Heart left ventricle (tissue), 16 donors: ENCODE results near the gene EXTL1. TPM values are rescaled to one million over a fixed set of nuclear protein-coding genes. Genes with fewer than 3 reads are reported as not detected.

Source experiments
- ATAC-seq, 4 donors: fragments of 200-7000 bp; cut with Tn5 transposase; one replicate each; pipeline ENCODE4 v1.9.1; 2020 to 2022; ENCODE audit warnings: moderate library complexity in 4 of 4, mild to moderate bottlenecking in 3 of 4, moderate number of reproducible peaks in 1 of 4
- DNase-seq, 5 donors: peaks; one replicate each; pipeline ENCODE4 v3.0.0-alpha.2; 2020
- H3K27ac ChIP-seq, 12 donors: fragments of 200-600 bp; sonication (generic) in 4 of 12; one replicate each; pipeline versions ENCODE4 v1.5.0 to v1.8.0; 2016 to 2022; ENCODE audit warnings: mild to moderate bottlenecking in 2 of 12
- H3K27me3 ChIP-seq, 9 donors: fragments of 200-600 bp; sonication (generic) in 2 of 9; one replicate each; pipeline versions ENCODE4 v1.5.1 to v1.8.0; 2016 to 2022; ENCODE audit warnings: mild to moderate bottlenecking in 3 of 9
- H3K36me3 ChIP-seq, 9 donors: fragments of 200-600 bp; sonication (generic) in 2 of 9; one replicate each; pipeline versions ENCODE4 v1.5.0 to v1.8.0; 2018 to 2022; ENCODE audit warnings: mild to moderate bottlenecking in 2 of 9
- H3K4me1 ChIP-seq, 12 donors: fragments of 200-600 bp; sonication (generic) in 4 of 12; one replicate each; pipeline versions ENCODE4 v1.5.0 to v1.8.0; 2016 to 2022; ENCODE audit warnings: mild to moderate bottlenecking in 3 of 12
- H3K4me3 ChIP-seq, 12 donors: fragments of 200-600 bp; sonication (generic) in 4 of 12; one replicate each; pipeline versions ENCODE4 v1.5.0 to v1.8.0; 2017 to 2022; ENCODE audit warnings: mild to moderate bottlenecking in 9 of 12, moderate library complexity in 4 of 12
- H3K9me3 ChIP-seq, 12 donors: fragments of 200-600 bp; sonication (generic) in 4 of 12; one replicate each; pipeline versions ENCODE4 v1.5.0 to v1.8.0; 2016 to 2022; ENCODE audit warnings: mild to moderate bottlenecking in 1 of 12
- POLR2A ChIP-seq, 2 donors: fragments of 450-650 bp; IDR thresholded peaks; one replicate each; pipeline ENCODE4 v1.6.1; 2017; ENCODE audit warnings: antibody characterized with exemption in 2 of 2, mild to moderate bottlenecking in 2 of 2, moderate library complexity in 2 of 2
- WGBS, 4 donors: extraction: QIAGEN DNeasy Blood & Tissue Kit in 2 of 4; methylation state at CpG; one replicate each; pipeline versions ENCODE4 v1.1.5 to v1.1.7; 2013 to 2018; 5-methylcytosine and 5-hydroxymethylcytosine counted together
- intact Hi-C, 10 donors: fragments of 100-400 bp; cut with DNase I; formaldehyde crosslinking; loops; one replicate each; pipeline versions ENCODE4 v1.11.1 to v1.14.2; 2022
- polyA plus RNA-seq, 2 donors: library from polyadenylated mRNA; stranded (reverse); fragments of 200-250 nt; gene quantifications; one replicate each; pipeline ENCODE4 v1.2.3, GENCODE V29; 2013
- total RNA-seq, 9 donors: library from RNA; depleted of rRNA in 2 of 9; stranded (reverse); fragments of >200 nt in 2 of 9; fragmentation: NEBNext Ultra II Directional in 3 of 9; extraction: Animal tissue kit (Norgen Biotek cat#: 25700) in 3 of 9; gene quantifications; one replicate each; pipeline versions ENCODE4 v1.1.0 to v1.2.4, GENCODE V29; 2016 to 2023
- TF ChIP-seq, protein P1 (sequence below), 12 donors: fragments of 200-600 bp; sonication (generic) in 4 of 12; IDR thresholded peaks; one replicate each; pipeline versions ENCODE4 v1.5.0 to v1.8.0; 2018 to 2022; ENCODE audit warnings: antibody characterized with exemption in 12 of 12, mild to moderate bottlenecking in 5 of 12
- donor health status: ischemic (EF 13 %, LVEDD 7.1; RV severe dilation, severe dysfunction).
- donor health status: healthy with polysubstance abuse.
- donor health status: DM: no; HTN: yes; CAD: no.
- donor health status: DM: no; HTN: no; CAD: no.
- donor health status: ischemic (EF 25% LVEDD 6.9; RV normal size, moderate dysfunction).
- donor health status: ischemic (EF 25% LVEDD 5.7; RV mildly dilated, moderate dysfunction).
- donor health status: healthy.
- donor health status: DM: yes; HTN: yes; CAD: no.
- donor health status: ischemic (EF 35%, LVEDD 5.7; RV mildly dilated, moderate dysfunction).
- donor health status: nonischemic (EF 11% LVEDD 7.7; RV severe dilation, severe dysfunction).
- donor health status: DM: yes; HTN: yes; CAD: no.
- donor health status: PGD.
- donor health status: ischemic (EF 29% LVEDD 5.4; RV normal size, mild dysfunction).
- donor health status: nonischemic (EF 23%, LVEDD 6.1; RV moderate dilation, normal function).

The EXTL1 gene
- total and polyA plus RNA-seq, 11 donors: 1.2 to 17.5 (median 4.1) TPM

DNA sequence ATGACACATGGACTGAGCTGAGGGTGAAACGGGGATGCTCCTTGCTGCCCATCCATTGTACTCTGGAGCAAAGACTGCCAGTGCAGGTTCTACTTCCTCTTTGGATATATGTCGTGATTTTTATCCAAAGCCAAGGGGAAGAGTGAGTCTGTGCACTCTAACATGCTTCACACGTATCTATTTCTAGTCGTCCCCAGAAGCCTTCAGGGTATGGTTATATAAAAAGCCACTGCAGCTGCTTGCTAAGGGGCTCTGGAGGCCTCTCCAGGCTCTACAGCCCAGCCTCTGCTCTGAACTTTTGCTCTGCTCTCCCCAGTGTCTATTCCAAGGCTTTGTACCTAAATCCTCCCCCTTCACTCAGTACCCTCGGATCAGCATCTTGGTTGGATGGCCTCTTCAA is 43.8 kb upstream of the EXTL1 start:
- intact Hi-C loops: no loop called here
- H3K36me3 ChIP-seq: peaks cover 0 to 97% (median 90%) of the 10 kb centered on the region in 9 donors
- no peak overlapping the region for H3K4me3 ChIP-seq
- ATAC-seq (no peak), DNase-seq (no peak)
- TF ChIP-seq, protein P1, sequence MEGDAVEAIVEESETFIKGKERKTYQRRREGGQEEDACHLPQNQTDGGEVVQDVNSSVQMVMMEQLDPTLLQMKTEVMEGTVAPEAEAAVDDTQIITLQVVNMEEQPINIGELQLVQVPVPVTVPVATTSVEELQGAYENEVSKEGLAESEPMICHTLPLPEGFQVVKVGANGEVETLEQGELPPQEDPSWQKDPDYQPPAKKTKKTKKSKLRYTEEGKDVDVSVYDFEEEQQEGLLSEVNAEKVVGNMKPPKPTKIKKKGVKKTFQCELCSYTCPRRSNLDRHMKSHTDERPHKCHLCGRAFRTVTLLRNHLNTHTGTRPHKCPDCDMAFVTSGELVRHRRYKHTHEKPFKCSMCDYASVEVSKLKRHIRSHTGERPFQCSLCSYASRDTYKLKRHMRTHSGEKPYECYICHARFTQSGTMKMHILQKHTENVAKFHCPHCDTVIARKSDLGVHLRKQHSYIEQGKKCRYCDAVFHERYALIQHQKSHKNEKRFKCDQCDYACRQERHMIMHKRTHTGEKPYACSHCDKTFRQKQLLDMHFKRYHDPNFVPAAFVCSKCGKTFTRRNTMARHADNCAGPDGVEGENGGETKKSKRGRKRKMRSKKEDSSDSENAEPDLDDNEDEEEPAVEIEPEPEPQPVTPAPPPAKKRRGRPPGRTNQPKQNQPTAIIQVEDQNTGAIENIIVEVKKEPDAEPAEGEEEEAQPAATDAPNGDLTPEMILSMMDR (IDR thresholded peaks at IDR 0.05): no peak
- TF ChIP-seq POLR2A (IDR thresholded peaks at IDR 0.05): no peak
- no peaks in the 10 kb centered on the region for H3K27me3 ChIP-seq
- no peak overlapping the region for H3K27ac ChIP-seq
- WGBS, 4 donors: 69 to 91% (median 84%) methylated on average over 5 of the region's 5 CpGs
- no peaks in the 10 kb centered on the region for H3K4me1 ChIP-seq
- no peaks in the 10 kb centered on the region for H3K9me3 ChIP-seq

DNA sequence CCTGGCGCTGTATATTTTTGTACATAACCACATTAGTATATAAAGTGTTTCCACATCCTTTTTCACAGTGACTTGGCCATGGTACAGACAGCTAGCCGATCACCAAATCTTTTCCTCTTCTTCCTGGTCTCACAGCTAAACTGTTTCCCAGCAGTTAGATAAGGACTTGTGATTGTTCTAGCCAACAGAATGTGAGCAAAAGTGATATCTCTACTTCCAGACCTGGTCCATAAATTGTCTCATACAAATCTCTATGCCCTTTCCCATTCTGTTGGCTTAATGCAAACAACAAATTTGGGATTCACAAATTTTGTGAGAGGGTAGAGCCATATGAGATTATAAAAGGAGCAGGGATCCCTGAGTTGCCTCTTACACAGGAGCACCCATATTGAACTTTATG is 43.2 kb upstream of the EXTL1 start:
- ATAC-seq (no peak), DNase-seq (no peak)
- WGBS, 4 donors: 77 to 88% (median 80%) methylated on average over 2 of the region's 2 CpGs
- TF ChIP-seq POLR2A (IDR thresholded peaks at IDR 0.05): no peak
- TF ChIP-seq, protein P1 (IDR thresholded peaks at IDR 0.05): no peak
- no peak overlapping the region for H3K4me3 ChIP-seq
- H3K4me1 ChIP-seq: no peaks in the 10 kb centered on the region
- intact Hi-C loops: no loop called here
- H3K27ac ChIP-seq: no peak overlapping the region
- no peaks in the 10 kb centered on the region for H3K27me3 ChIP-seq
- H3K9me3 ChIP-seq: no peaks in the 10 kb centered on the region
- H3K36me3 ChIP-seq: peaks cover 0 to 97% (median 90%) of the 10 kb centered on the region in 9 donors

DNA sequence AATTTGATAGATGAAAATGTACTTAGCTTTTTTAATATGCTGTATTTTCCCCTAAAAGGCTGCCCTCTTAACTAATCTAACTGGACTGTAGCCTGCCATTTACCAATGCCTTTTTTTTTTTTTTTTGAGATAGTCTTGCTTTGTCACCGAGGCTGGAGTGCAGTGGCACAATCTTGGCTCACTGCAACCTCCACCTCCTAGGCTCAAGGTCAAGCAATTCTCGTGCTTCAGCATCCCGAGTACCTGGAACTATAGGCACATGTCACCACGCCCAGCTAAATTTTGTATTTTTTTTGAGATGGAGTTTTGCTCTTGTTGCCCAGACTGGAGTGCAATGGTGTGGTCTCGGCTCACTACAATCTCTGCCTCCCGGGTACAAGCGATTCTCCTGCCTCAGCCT is 42.4 kb upstream of the EXTL1 start:
- TF ChIP-seq POLR2A (IDR thresholded peaks at IDR 0.05): no peak
- TF ChIP-seq, protein P1 (IDR thresholded peaks at IDR 0.05): no peak
- intact Hi-C loops: no loop called here
- ATAC-seq: no peak
- Histone ChIP-seq H3K27me3 (no peaks in the 10 kb centered on the region), H3K4me1 (no peaks in the 10 kb centered on the region), H3K4me3 (no peak overlapping the region), H3K27ac (no peak overlapping the region), H3K36me3 (peaks cover 0 to 97% (median 90%) of the 10 kb centered on the region in 9 donors), H3K9me3 (no peaks in the 10 kb centered on the region)
- WGBS, 4 donors: 72 to 76% (median 75%) methylated on average over 7 of the region's 7 CpGs
- no peak for DNase-seq

DNA sequence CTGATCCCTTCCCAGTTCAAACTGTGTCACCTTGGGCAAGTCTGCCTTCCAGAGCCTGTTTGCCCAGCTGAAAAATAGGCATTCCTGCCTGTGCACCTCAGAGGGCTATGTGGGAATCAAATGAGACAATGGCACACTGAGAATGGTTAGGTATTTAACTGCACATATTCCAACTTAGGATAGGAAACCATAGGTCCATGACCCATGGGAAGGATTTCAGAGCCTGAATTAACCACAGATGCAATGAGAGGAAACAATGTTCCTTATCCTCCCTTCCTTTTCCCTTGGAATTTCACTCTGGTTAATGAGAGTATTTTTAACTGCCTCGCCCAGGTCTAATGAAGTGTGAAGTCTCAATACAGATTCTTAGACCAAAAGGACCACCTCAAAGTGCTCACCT is 36.4 kb upstream of the EXTL1 start:
- no peak for ATAC-seq
- WGBS, 4 donors: 62 to 83% (median 77%) methylated on average over 1 of the region's 1 CpG
- H3K4me3 ChIP-seq: no peak overlapping the region
- DNase-seq: no peak
- H3K27ac ChIP-seq: no peak overlapping the region
- peaks cover 0 to 23% (median 10%) of the 10 kb centered on the region in 12 donors for H3K4me1 ChIP-seq
- intact Hi-C loops: loop anchor here in 2 of 10 donors (1.0 to 5.0 kb wide), 2 partner anchors 32 to 63 kb away; no protein-coding TSS in a partner anchor
- TF ChIP-seq POLR2A (IDR thresholded peaks at IDR 0.05): no peak
- TF ChIP-seq, protein P1 (IDR thresholded peaks at IDR 0.05): no peak
- H3K36me3 ChIP-seq: peaks cover 0 to 91% (median 70%) of the 10 kb centered on the region in 9 donors
- no peaks in the 10 kb centered on the region for H3K9me3 ChIP-seq
- no peaks in the 10 kb centered on the region for H3K27me3 ChIP-seq
